GM12878 (cell line): ENCODE results near the gene SERTAD2.

Experiments used
- JUNB ChIP-seq: IDR thresholded peaks from 2 replicates; pipeline ENCODE4 v1.6.1; 2016; ENCODE audit warnings: antibody characterized with exemption, mild to moderate bottlenecking
- JUND ChIP-seq: IDR thresholded peaks from 2 replicates; pipeline ENCODE4 v1.6.1; 2012; ENCODE audit warnings: low read depth, mild to moderate bottlenecking, low read length, improper control_type of control experiment, moderate library complexity
- RAD21 ChIP-seq: IDR thresholded peaks from 2 replicates; pipeline ENCODE4 v1.6.1; 2011; ENCODE audit warnings: mild to moderate bottlenecking, low read depth, low read length, moderate library complexity; ENCODE audit not compliant: insufficient read depth
- TF ChIP-seq, protein P1 (sequence below), 3 experiments: IDR thresholded peaks in 2 of 3; conservative IDR thresholded peaks in 1 of 3; 2 replicates each; pipeline ENCODE4 v1.5.1; 2011; ENCODE audit warnings: low read depth in 3 of 3, low read length in 3 of 3, mild to moderate bottlenecking in 3 of 3, control low read depth in 2 of 3, moderate library complexity in 2 of 3, inconsistent platforms in 1 of 3, mixed read lengths in 1 of 3; ENCODE audit not compliant: control insufficient read depth in 2 of 3, insufficient read depth in 1 of 3; ENCODE audit errors: extremely low read depth in 1 of 3

DNA sequence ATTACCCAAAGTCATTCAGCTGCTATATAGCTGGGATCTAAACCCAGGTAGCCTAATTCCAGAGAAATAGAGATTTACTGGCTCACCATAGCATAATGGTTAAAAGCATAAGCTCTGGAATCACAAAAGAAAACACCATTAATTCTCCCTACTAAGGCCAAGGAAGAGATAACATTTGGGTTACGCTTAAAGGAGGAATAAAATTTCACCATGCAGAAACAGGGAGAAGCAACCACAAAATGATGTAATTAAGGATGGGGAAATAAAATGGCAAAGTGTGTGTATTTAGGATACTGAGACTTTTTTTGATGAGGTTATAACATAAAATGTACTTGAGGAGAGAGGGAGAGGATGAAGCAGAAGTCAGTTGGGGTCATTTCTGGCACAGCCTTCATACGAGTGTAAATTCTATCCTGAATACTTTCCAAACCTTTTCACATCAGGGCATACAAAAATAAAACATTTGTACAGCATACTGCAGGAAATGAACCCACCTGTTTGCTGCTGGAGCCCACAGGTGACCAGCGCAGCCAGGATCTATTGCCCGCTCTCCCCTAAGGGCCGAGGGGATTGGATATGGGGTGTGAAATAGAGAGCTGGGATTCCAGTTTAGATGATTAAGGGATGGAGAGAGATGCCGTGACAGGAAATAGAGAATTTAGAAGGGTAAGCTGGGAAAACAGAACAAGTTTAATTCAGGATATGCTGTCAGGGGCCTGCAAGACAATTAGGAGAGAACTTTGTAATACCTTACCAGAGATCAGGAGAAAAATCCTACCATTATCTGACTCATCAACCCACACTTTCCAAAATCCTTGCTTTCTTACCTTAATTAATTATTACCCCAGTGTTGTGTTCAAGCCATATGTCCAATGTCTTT, 43.8 kb upstream of the SERTAD2 start:
- TF ChIP-seq JUND (no peak), JUNB (no peak), RAD21 (no peak)
- TF ChIP-seq, protein P1, sequence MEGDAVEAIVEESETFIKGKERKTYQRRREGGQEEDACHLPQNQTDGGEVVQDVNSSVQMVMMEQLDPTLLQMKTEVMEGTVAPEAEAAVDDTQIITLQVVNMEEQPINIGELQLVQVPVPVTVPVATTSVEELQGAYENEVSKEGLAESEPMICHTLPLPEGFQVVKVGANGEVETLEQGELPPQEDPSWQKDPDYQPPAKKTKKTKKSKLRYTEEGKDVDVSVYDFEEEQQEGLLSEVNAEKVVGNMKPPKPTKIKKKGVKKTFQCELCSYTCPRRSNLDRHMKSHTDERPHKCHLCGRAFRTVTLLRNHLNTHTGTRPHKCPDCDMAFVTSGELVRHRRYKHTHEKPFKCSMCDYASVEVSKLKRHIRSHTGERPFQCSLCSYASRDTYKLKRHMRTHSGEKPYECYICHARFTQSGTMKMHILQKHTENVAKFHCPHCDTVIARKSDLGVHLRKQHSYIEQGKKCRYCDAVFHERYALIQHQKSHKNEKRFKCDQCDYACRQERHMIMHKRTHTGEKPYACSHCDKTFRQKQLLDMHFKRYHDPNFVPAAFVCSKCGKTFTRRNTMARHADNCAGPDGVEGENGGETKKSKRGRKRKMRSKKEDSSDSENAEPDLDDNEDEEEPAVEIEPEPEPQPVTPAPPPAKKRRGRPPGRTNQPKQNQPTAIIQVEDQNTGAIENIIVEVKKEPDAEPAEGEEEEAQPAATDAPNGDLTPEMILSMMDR (IDR thresholded peaks at IDR 0.05 in 2 of 3, conservative IDR thresholded peaks at IDR 0.05 in 1 of 3; ENCODE audit: control insufficient read depth in 2 of 3, extremely low read depth in 1 of 3, insufficient read depth in 1 of 3, low read depth in 3 of 3, low read length in 3 of 3), result no peak
